Glomerular visceral epithelial cell (primary cell): Measurements from ENCODE around the gene RDH5.
"Not testable (repeated sequence)": the region's sequence is repeated elsewhere in the genome, so short reads cannot be mapped to it uniquely, and the experiment has no call there.

Source experiments
- DNase-seq: peaks from one replicate; pipeline ENCODE4 v3.0.0-alpha.2; 2016; ENCODE audit errors: extremely low spot score

RDH5 gene

DNA sequence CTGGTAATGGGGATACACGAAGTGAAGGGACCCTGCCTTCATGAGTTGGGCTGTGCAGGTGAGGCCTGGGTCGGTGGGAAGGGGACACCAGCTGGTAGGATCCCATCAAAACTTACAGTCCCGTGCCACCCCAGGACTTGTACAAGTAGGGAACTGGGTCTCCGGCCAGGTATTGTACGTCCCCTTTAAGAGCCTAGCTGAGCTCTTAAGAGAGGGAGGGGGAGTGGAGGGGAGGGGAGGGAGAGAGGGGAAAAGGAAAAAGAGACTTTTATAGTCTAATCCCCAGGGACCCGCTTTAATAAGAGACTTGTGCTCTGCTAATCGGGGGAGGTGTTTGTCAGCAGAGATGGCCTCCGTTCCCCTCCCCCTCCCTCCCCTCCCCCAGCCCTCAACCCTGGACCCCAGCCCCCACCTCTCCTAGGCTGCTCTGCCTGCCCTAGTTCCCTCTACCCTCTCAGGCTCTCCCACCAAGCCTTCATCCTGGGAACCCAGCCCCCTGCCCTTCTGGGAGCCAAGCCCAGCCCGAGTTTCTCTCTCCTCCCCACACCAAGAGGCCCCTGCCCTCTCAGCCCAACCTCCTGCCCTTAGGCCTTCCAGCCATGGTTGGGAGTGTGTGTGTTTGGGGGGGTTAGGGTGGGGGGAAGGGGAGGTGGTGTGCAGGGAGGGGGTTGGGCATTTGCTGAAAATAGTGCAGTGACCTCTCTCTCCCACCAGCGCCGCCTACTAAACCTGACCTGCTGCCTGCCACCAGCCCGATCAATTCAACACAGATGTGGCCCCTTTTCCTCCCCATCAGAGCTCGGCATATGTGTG lies 25.4 kb downstream of the RDH5 start:
- DNase-seq, result no peak

DNA sequence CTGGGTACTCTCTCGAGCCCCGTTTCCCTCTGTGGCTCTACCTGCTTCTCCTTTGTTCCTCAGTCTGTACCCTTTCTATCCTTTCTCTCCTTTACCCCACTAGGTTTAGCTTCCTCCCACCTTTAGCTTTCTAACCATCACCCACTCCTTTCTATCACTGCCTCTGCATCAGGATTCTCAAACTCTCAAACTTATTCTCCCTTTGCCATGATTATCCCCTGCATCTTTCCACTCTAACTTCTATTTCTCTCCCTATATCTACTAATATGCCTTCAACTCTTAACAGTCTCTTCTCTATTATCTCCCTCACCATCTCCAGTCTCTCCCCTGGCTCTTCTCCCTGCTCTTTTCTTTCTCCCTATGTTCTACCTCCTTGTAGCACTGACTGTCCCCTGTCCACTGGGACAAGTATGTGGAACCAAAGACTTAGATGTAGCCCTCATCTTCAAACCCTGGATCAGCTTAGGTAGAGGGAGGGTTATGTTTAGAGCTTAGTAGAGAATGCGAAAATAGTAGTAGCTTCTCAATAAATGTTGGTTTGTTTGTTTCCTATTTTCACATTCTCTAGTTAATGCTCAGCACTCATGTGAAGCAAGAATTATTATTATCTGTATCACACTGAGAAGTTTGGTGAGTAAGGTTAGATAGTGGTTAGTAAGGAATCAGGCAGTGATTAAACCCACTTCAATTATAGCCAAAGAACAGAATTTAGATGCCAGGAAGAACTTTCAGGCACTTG lies 26.1 kb downstream of the RDH5 start:
- no peak for DNase-seq

DNA sequence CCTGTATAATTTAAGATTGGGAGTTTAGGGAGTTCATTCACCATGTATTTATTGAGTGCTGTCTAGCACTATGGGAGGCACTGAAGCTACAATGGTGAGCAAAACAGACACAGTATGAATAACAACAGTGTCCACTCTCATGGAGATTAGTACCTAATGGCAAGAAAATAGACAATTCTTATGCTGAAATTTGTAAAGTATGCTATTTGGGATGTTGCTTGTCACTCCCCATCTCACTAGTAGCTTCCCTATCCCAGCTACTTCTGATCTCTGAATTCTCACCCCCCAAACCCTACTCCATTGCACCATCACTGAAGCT lies 26.7 kb downstream of the RDH5 start:
- DNase-seq, result no peak

DNA sequence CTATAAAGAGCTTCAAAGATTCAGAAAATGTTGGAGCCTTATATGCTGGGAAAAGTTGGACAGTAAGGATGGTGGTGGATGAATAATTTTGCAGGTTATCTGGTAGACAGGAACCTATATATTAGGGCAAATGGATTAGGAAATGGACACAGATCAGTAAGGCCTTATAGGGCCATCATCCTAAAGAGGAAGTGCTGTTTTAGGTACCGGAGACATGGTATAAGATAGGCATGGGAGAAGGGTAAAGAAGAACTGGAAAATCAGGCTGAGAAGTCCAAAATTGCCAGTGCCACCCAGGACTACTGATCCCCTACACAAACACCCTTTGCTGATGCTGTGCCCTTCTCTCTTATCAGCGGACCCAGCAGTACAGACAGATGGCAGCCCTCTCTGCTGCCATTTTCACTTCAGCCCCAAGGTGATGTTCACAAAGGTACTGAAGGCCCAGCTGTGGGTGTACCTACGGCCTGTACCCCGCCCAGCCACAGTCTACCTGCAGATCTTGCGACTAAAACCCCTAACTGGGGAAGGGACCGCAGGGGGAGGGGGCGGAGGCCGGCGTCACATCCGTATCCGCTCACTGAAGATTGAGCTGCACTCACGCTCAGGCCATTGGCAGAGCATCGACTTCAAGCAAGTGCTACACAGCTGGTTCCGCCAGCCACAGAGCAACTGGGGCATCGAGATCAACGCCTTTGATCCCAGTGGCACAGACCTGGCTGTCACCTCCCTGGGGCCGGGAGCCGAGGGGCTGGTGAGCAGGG lies 28.2 kb downstream of the RDH5 start:
- DNase-seq, result no peak

DNA sequence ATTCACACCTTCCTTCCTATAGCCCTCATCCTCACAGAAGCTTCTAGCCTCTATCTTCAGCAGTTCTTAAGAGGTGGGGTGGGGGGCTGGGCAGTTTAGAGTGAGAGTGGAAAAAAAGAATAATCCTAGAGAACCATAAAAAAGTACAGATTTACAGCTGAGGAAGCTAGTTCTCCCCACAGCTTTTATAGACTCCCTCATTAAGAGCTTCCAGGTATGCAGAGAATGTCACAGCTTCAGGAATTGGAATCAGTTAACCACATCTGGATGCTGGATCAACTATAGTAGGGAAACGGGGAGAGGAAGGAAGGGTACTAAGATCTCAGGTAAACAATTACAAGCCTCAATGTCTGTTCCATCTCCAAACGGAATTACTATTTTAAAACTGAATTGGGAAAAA lies 35.1 kb downstream of the RDH5 start:
- DNase-seq, result no peak

DNA sequence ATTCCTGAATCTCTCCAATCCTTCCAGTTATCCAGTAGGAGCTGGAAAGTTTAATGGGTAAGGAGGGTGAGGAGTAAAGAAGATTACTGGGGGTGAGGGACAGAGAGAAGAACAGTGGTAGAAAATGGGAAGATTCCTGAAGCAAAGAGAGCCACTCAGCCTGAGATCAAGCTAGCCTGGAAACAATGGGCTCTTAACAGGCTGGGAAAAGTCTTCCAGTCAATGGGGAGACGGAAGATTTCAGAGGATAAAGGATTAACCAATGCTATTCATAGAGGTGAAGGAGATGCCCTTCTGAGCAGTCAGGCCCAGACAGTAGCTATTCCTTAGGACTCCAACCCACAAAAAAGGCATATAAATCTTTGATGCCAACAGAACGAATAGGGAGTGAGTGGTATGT lies 37.5 kb downstream of the RDH5 start:
- DNase-seq, result no peak

DNA sequence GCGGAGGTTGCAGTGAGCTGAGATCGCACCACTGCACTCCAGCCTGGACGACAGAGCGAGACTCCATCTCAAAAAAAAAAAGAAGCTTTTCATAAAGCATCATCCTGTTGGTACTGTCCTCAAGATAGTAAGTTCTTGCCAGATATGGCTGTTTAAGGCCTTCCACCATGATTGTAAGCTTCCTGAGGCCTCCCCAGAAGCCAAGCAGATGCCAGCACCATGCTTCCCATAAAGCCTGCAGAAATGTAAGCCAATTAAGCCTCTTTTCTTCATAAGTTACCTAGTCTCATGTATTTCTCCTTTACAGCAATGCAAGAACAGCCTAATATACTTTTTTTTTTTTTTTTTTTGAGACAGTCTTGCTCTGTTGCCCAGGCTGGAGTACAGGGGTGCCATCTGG lies 38.4 kb downstream of the RDH5 start:
- DNase-seq, result not testable (repeated sequence)

DNA sequence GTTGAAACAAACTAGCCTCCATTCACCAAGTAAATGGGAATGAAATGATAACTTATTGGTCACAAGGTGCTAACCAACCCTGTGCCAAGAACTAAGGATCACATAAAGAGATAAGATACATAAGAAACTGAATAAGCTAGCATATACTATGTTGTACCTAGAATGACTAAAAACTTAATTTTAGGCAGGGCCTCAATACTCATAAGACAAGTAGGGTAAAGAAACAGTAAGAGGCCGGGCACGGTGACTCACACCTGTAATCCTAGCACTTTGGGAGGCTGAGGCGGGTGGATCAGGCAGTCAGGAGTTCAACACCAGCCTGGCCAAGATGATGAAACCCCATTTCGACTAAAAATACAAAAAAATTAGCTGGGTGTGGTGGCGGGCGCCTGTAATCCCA lies 40.5 kb downstream of the RDH5 start:
- no peak for DNase-seq

DNA sequence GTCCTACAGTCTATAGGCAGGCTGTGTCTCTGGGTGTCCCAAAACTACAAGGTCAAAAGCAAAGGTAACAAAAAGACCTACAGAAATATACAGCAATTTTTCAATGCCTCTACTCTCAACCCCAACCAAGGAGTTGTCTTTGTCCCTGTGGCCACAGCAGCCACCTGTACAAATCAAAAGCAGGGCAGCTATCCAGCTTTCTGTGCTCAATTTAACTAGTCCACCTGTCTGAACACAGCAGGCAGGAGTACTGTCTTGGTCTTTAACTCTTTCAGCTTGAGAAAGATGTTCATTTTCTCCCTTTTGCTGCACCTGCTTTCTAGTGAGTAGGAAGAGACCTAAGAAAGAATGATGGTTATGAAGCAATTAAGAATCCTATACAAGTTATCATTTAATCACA lies 42.5 kb downstream of the RDH5 start:
- DNase-seq, result no peak

DNA sequence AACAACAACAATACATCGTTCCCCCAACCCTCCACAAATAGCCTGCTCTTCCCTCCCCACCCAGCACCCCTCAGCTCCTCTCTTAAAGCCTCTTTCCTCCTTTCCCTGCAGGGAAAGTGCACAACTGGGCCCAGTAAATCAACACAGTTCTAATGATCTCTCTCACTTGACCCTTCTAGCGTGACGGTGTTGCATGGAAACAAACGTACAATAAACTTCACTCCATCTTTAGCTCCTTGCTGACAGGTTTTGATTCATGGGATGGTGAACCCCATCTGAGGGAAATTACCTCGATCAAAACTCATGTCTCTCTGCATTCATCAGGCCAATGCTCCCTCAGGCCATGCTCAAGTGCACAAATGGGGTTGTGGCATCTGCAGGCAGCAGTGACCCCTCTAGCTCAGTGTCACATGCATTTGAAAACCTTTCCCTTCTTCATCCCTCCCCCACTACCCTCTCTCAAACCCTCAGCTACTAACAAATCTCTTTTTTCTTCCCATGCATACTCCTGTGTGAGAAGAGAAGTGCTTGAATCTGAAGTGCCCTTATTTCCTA lies 45.6 kb downstream of the RDH5 start:
- no peak for DNase-seq

DNA sequence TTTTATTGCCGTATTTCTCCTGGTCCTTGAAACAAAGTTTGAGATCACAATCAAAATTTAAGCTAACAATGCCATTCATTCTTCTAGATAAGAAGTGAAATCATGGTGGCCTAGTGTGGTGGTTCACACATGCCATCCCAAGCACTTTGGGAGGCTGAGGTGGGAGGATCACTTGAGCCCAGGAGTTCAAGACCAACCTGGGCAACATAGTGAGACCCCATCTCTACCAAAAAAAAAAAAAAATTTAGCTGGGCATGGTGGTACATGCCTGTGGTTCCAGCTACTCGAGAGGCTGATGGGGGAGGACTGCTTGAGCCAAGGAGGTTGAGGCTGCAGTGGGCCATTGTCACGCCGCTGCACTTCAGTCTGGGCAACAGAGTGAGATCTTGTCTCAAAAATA lies 47.0 kb downstream of the RDH5 start:
- DNase-seq, result no peak

DNA sequence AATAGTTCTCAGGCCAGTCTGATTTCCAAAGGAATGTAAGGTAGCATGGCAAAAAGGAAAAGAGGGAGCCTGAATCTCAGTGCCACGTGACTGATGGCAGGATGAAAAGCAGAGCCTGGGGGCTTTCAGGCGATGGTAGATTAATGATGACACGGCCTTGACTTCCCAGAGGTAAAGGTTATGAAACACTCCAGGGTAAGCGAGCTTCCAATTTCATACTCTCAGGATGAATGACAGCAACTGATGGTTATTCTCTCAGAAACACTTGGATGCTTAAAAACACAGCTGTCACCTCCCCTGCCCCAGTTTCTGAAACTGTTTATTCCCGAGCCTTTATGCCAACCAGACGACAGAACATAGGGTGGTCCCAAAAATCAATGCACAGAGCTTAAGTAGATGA lies 51.5 kb downstream of the RDH5 start:
- no peak for DNase-seq
